ENCODE results near the gene NRAP.

- TF ChIP-seq EP300 (IDR thresholded peaks at IDR 0.05; ENCODE audit: low read depth), result no peak
- TF ChIP-seq POLR2A (IDR thresholded peaks at IDR 0.05), result no peak
Observed at GRCh38 chr10:113621799-113622198, 42.0 kb downstream of the NRAP start.

All from transverse colon (tissue), 1 donor.